Measurements from ENCODE around the gene SGMS2.

SGMS2 gene

DNA sequence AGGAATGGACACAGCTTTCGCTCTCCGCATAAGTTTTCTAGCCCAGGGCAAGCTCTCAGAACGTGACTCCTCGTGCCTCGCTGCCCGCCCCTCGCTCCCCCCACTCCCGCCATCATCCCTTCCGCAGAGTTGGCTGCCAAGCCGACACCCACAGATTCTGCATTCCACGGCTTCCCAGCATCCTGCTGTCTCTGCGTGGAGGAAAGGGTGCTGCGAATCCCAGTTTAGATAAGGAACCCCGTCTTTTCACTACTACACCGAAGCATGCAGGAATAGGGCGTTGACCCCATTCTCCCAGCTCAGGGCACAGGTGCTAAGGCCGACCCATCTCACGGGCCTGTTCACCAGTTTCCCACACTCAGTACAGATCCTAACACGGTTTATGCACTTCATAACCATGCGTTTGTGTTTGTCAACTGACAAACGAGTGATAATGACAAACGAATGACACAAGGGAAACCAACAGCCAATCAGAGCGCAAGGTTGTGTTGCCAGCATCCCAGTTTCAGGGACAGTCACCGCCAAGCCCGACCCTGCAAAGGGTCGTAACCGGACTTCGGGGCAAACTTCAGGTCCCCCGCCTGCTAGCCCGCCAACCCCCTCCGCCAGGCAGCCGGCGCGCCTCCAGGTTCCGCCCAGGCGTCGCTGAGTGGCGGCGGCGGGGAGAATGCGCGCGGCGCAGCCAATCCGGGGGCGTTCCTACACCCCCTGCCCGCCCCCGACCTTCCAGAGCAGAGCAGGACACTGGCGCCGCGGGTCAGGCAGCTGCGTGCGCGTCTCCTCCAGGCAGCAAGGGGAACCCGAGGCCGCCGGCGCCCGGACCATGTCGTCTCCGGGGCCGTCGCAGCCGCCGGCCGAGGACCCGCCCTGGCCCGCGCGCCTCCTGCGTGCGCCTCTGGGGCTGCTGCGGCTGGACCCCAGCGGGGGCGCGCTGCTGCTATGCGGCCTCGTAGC, 106.4 kb downstream of the SGMS2 start, which contains the start of gene CYP2U1:
CYP2U1 (plus strand) TSS at position 729 of the 954 bp plus-strand sequence; CDS start at position 824, 95 bp downstream.
- DNase-seq (ENCODE audit: insufficient read length, low spot score): peak; percentile 65
- peak; percentile 69 for TF ChIP-seq POLR2A (IDR thresholded peaks at IDR 0.05; ENCODE audit: low read depth, low read length)
- FAIRE-seq: peak; percentile 36

DNA sequence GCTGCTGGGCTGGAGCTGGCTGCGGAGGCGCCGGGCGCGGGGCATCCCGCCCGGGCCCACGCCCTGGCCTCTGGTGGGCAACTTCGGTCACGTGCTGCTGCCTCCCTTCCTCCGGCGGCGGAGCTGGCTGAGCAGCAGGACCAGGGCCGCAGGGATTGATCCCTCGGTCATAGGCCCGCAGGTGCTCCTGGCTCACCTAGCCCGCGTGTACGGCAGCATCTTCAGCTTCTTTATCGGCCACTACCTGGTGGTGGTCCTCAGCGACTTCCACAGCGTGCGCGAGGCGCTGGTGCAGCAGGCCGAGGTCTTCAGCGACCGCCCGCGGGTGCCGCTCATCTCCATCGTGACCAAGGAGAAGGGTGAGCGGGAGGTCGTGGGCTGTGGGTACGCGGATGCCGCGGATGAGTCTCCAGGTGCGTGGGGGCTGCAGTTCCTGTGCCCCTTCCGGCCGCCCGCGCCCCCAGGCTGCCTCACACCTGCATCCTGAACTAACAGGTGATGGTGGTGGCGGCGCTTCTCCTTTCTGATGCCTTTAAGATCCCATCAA, 107.1 kb downstream of the SGMS2 start:
- no peak for TF ChIP-seq POLR2A (IDR thresholded peaks at IDR 0.05; ENCODE audit: low read depth, low read length)
- no peak for FAIRE-seq
- DNase-seq (ENCODE audit: insufficient read length, low spot score): no peak

DNA sequence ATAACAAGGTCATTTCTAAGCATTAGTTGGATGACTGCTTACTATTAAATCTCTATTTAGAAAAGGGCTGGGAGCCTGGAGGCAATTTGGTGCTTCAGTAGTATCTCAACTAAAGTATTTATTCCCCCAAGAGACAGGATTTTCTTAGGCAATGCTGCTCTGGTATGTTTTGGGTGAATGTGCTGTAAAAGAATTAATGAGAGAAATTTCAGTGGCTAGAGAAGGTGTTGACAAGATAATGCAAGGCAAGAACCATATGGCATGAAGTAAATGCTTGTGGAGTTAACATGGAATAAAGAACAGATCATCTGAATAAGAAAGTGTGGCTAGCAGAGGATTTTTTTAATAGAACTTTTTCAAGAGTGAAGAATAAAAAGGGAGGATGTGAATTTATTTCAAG, 110.5 kb downstream of the SGMS2 start:
- no peak for TF ChIP-seq POLR2A (IDR thresholded peaks at IDR 0.05; ENCODE audit: low read depth, low read length)
- DNase-seq (ENCODE audit: insufficient read length, low spot score) (no peak), FAIRE-seq (no peak)

DNA sequence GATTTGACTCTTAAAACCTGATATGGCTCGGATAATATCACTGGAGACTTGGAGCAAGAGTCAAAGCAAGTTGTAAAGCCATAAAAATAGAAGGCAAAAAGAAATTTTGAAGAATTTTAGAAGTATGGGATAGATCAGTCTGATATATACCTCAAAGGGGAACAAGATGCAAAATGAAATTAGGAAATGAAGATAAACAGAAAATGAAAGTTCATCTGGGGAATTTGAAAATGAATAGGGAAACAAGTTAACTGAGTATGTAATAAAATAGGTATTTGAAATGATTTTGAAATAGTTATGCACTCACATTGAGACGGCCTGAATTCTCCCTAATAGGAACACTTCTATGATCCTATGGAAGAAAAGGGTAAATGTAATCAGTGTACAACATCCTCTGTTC, 112.3 kb downstream of the SGMS2 start:
- no peak for TF ChIP-seq POLR2A (IDR thresholded peaks at IDR 0.05; ENCODE audit: low read depth, low read length)
- FAIRE-seq: no peak
- DNase-seq (ENCODE audit: insufficient read length, low spot score): no peak

DNA sequence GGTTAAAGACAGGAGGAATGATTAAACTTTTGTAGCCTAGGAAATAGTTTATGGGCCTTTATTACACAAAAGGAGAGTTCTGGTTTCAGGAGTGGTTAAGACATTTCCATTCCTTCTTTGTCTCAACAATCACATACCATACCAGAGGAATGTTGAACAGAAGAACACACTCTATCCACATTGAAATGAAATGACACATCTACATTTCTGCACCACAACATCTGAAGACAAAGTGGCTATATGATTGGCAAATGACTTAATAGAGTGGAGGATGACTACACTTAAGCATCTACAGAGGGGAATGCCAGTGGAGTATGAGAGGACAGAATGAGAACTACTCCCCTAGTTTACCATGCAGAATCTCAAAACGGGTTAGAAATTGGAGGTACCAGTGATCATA, 114.6 kb downstream of the SGMS2 start:
- TF ChIP-seq POLR2A (IDR thresholded peaks at IDR 0.05; ENCODE audit: low read depth, low read length): no peak
- DNase-seq (ENCODE audit: insufficient read length, low spot score) (no peak), FAIRE-seq (no peak)

DNA sequence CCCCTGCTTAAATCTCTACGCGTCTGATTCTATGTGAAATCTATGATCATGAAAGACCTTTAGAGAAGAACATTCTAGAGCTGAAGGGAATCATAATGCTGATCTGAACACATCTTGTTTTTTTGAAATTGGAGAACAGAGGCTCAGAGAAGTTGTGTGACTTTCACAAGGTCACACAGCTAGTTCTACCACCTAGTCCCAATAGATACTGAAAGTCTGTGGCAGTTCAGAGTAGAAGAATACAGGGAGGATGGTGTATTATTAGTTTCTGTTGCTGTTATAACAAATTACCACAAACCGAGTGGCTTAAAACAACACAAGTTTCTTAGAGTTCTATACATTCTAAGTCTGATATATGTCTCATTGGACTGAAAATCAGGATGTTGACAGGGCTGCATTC, 121.1 kb downstream of the SGMS2 start:
- no peak for DNase-seq (ENCODE audit: insufficient read length, low spot score)
- no peak for TF ChIP-seq POLR2A (IDR thresholded peaks at IDR 0.05; ENCODE audit: low read depth, low read length)
- FAIRE-seq: no peak

DNA sequence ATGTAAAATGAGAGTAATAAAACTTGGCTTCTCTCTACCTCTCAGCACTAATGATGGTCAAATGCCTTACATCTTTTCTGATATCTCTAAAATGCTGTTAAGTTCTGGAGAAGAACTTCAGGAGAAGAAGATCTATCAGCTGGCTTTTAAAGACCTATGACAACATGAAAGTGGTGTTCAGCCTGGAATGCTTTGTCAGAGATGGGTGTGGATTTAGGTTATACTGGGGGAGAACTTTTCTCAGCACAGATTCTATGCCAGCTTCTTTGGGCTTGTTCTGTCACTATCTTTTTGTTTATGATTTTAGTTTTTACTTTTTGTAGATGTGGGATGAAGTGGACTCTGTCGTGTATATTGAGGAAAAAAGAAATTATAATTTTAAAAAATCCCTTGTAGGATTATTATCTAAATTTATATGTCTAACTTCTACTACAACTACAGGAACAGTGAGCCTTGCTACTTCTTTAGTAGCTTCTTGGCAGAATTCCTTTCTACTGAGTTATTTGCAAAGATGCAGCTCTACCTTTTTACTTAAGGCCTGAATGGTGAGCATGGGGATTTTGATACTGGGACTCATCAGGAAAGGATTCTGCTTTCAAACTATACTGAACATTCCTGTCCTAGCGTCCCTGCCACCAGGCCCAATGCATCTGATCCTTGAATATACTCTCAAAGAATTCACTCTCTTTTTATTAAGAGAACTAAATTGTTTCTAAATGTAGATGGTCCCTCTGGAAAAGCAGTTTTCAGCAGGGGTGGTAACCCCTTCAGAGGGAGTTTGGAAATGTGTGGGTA, 126.2 kb downstream of the SGMS2 start:
- no peak for TF ChIP-seq POLR2A (IDR thresholded peaks at IDR 0.05; ENCODE audit: low read depth, low read length)
- no peak for DNase-seq (ENCODE audit: insufficient read length, low spot score)
- no peak for FAIRE-seq

DNA sequence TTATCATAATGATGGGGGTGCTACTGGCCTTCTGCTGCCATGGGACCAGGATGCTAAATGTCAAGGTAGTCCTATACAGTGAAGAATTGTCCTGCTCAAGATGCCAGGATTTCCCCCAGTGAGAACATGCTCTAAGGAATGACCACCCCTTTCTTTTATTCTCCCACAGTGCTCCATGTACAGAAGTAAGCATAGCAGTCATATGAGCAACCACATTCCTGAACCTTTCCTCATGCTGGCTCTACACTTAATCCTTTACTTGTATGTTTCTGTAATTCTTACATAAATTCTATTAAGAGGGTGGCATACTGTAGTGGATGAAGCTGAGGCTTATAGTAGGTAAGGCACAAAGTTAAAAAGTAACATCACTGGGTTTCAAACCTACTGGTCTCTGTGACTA, 126.8 kb downstream of the SGMS2 start:
- FAIRE-seq (no peak), DNase-seq (ENCODE audit: insufficient read length, low spot score) (no peak)
- no peak for TF ChIP-seq POLR2A (IDR thresholded peaks at IDR 0.05; ENCODE audit: low read depth, low read length)

DNA sequence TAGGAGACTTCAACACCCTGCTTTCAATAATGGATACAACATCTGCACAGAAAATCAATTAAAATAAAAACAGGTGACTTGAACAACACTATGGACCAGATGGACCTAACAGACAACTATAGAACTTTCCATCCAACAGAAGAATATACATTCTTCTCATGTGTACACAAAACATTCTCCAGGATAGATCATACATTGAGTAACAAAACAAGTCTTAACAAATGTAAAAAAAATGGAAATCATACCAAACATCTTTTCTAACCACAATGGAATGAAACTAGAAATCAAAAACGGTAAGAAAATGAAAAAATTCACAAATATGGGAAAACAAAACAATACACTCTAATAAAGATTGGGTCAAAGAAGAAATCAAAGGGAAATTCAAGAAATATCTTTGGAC, 131.3 kb downstream of the SGMS2 start:
- DNase-seq (ENCODE audit: insufficient read length, low spot score) (no peak), FAIRE-seq (no peak)
- TF ChIP-seq POLR2A (IDR thresholded peaks at IDR 0.05; ENCODE audit: low read depth, low read length): no peak
